Measurements from ENCODE around the gene ADRA2B.

- TF ChIP-seq EP300 (IDR thresholded peaks at IDR 0.05) (no peak), CTCF (IDR thresholded peaks at IDR 0.05) (no peak), POLR2A (IDR thresholded peaks at IDR 0.05) (no peak)
Measured at GRCh38 chr2:96154506-96155380, 38.4 kb upstream of the ADRA2B start.
